Stimulated activated CD8-positive, alpha-beta memory T cell treated with anti-CD3 and anti-CD28 coated beads, Interleukin-4, amount 100 ng/mL, for 4 hours (primary cell): ENCODE data around the gene OTOP1.
"Not testable (repeated sequence)": the region's sequence is repeated elsewhere in the genome, so short reads cannot be mapped to it uniquely, and the experiment has no call there.

Source experiments
- DNase-seq, 2 donors: peaks; one replicate each; pipeline ENCODE4 v3.0.0-alpha.2; 2020; ENCODE audit warnings: low read depth in 2 of 2, low spot score in 1 of 2

The OTOP1 gene

GRCh38 chr4:4239551-4239950, 12.8 kb upstream of the OTOP1 start:
- not testable (repeated sequence) for DNase-seq

- DNase-seq, result no peak
Observed at GRCh38 chr4:4233610-4234009, 6.9 kb upstream of the OTOP1 start.

GRCh38 chr4:4228356-4228668, 1.6 kb upstream of the OTOP1 start:
- DNase-seq, result no peak

- no peak for DNase-seq
Observed at GRCh38 chr4:4227510-4228355, 1.0 kb upstream of the OTOP1 start.

- no peak for DNase-seq
Observed at GRCh38 chr4:4225915-4226605, 669 bp downstream of the OTOP1 start.

GRCh38 chr4:4217113-4217512, 9.6 kb downstream of the OTOP1 start:
- DNase-seq, result no peak

- no peak for DNase-seq
Observed at GRCh38 chr4:4216648-4217047, 10.1 kb downstream of the OTOP1 start.

- DNase-seq, result not testable (repeated sequence)
Observed at GRCh38 chr4:4213674-4214073, 13.1 kb downstream of the OTOP1 start.

- no peak for DNase-seq
Observed at GRCh38 chr4:4206204-4206603, 20.5 kb downstream of the OTOP1 start.

GRCh38 chr4:4204401-4204745, 22.4 kb downstream of the OTOP1 start:
- no peak for DNase-seq

- no peak for DNase-seq
Observed at GRCh38 chr4:4203688-4204400, 22.9 kb downstream of the OTOP1 start.

- DNase-seq, result no peak
Observed at GRCh38 chr4:4202510-4202909, 24.2 kb downstream of the OTOP1 start.

GRCh38 chr4:4200624-4201023, 26.1 kb downstream of the OTOP1 start:
- no peak for DNase-seq

GRCh38 chr4:4195354-4195753, 31.4 kb downstream of the OTOP1 start:
- DNase-seq, result no peak

GRCh38 chr4:4188557-4188956, 38.2 kb downstream of the OTOP1 start:
- DNase-seq, result not testable (repeated sequence)

GRCh38 chr4:4185528-4185927, 41.2 kb downstream of the OTOP1 start:
- DNase-seq, result no peak

- no peak for DNase-seq
Observed at GRCh38 chr4:4182835-4183568, 43.7 kb downstream of the OTOP1 start.

- DNase-seq, result no peak
Observed at GRCh38 chr4:4170596-4171150, 56.1 kb downstream of the OTOP1 start.

GRCh38 chr4:4167981-4168780, 58.5 kb downstream of the OTOP1 start:
- not testable (repeated sequence) for DNase-seq

GRCh38 chr4:4166986-4167385, 59.7 kb downstream of the OTOP1 start:
- DNase-seq, result not testable (repeated sequence)
